H1 (cell line): ENCODE measurements around the gene PURB. TPM values are rescaled to one million over a fixed set of nuclear protein-coding genes. Genes with fewer than 3 reads are reported as not detected.

Experiments
- CTCF ChIA-PET: fragments of 300-600 bp; sonication (Branson Sonifier 250); formaldehyde crosslinking; loops from one replicate; lab custom pipeline; 2021; ENCODE audit not compliant: partially characterized antibody; lab: Charles Lee
- POLR2A ChIA-PET: fragments of 300-600 bp; sonication (Branson Sonifier 250); formaldehyde crosslinking; loops from one replicate; lab custom pipeline; 2021; ENCODE audit warnings: inconsistent platforms; ENCODE audit not compliant: partially characterized antibody; lab: Charles Lee
- DNase-seq, 2 experiments: peaks; one replicate each; pipeline versions ENCODE4 v3.0.0 to v3.0.0-alpha.2; 2010 to 2022; ENCODE audit warnings: low spot score in 2 of 2, low read depth in 1 of 2, mixed read lengths in 1 of 2
- FAIRE-seq: peaks from 2 replicates; lab custom pipeline; 2011; peaks lifted over from hg19 to GRCh38; lab: Jason Lieb, UNC
- H2AFZ ChIP-seq: 2 replicates; pipeline ENCODE4 v1.8.1; 2012; ENCODE audit warnings: low read length, inconsistent platforms
- H2AK5ac ChIP-seq: 2 replicates; pipeline ENCODE4 v1.6.1; 2013; ENCODE audit warnings: low read depth, low read length
- H2BK120ac ChIP-seq: replicated peaks from 2 replicates; pipeline ENCODE3; 2013; ENCODE audit warnings: low read depth, low read length, inconsistent platforms
- H2BK12ac ChIP-seq: 2 replicates; pipeline ENCODE4 v1.6.1; 2013; ENCODE audit warnings: low read depth, low read length
- H2BK15ac ChIP-seq: 2 replicates; pipeline ENCODE4 v1.6.1; 2013; ENCODE audit warnings: low read length
- H2BK20ac ChIP-seq: 2 replicates; pipeline ENCODE4 v1.6.1; 2013; ENCODE audit warnings: low read length
- H2BK5ac ChIP-seq: 2 replicates; pipeline ENCODE4 v1.6.1; 2013; ENCODE audit warnings: low read depth, low read length
- H3K14ac ChIP-seq: 2 replicates; pipeline ENCODE4 v1.6.1; 2013; ENCODE audit warnings: inconsistent platforms; ENCODE audit not compliant: insufficient read length
- H3K18ac ChIP-seq: 2 replicates; pipeline ENCODE4 v1.6.1; 2013; ENCODE audit warnings: low read length; ENCODE audit errors: extremely low read depth
- H3K23ac ChIP-seq: 2 replicates; pipeline ENCODE4 v1.6.1; 2013; ENCODE audit warnings: inconsistent platforms; ENCODE audit not compliant: insufficient read length
- H3K23me2 ChIP-seq: 2 replicates; pipeline ENCODE4 v1.6.1; 2013; ENCODE audit warnings: low read depth, low read length
- H3K27ac ChIP-seq: 2 replicates; pipeline ENCODE4 v1.6.1; 2011; ENCODE audit warnings: low read depth, low read length, inconsistent platforms
- H3K27me3 ChIP-seq, 4 experiments: replicated peaks in 1 of 4; 1 replicate in 1 of 4; 2 replicates in 3 of 4; pipeline versions ENCODE4 v1.6.1 to v1.8.1; 2011 to 2013; ENCODE audit warnings: low read length in 3 of 4, mild to moderate bottlenecking in 3 of 4, inconsistent platforms in 2 of 4, mixed read lengths in 2 of 4, moderate library complexity in 1 of 4; ENCODE audit not compliant: control insufficient read depth in 3 of 4, insufficient read depth in 3 of 4; ENCODE audit errors: extremely low read depth in 1 of 4
- H3K36me3 ChIP-seq, 4 experiments: 2 replicates each; pipeline versions ENCODE4 v1.6.1 to v1.8.1; 2011 to 2013; ENCODE audit warnings: mild to moderate bottlenecking in 4 of 4, low read length in 3 of 4, moderate library complexity in 2 of 4, control low read depth in 1 of 4, inconsistent platforms in 1 of 4; ENCODE audit not compliant: insufficient read depth in 4 of 4, control insufficient read depth in 2 of 4
- H3K4ac ChIP-seq: replicated peaks from 2 replicates; pipeline ENCODE3; 2013; ENCODE audit warnings: low read length, low read depth, mixed read lengths, inconsistent platforms; ENCODE audit not compliant: insufficient read length
- H3K4me1 ChIP-seq, 4 experiments: replicated peaks in 1 of 4; 1 replicate in 1 of 4; 2 replicates in 3 of 4; pipeline versions ENCODE4 v1.6.1 to v1.8.1; 2011 to 2013; ENCODE audit warnings: low read length in 3 of 4, inconsistent platforms in 2 of 4, mixed read lengths in 1 of 4; ENCODE audit not compliant: insufficient read depth in 4 of 4, control insufficient read depth in 3 of 4
- H3K4me2 ChIP-seq, 2 experiments: 2 replicates each; pipeline versions ENCODE4 v1.6.1 to v1.8.1; 2011 to 2013; ENCODE audit warnings: low read depth in 2 of 2, low read length in 2 of 2, control low read depth in 1 of 2, inconsistent platforms in 1 of 2, mild to moderate bottlenecking in 1 of 2; ENCODE audit not compliant: insufficient read depth in 1 of 2
- H3K4me3 ChIP-seq, 4 experiments: fragments of 200-600, 300-600 bp in 1 of 4; sonication (generic), shearing (Covaris generic), sonication (Bioruptor Twin) in 1 of 4; 2 replicates each; pipeline versions ENCODE4 v1.5.1 to v1.8.1; 2011 to 2016; ENCODE audit warnings: low read length in 4 of 4, low read depth in 3 of 4, control low read depth in 2 of 4, inconsistent platforms in 2 of 4, mild to moderate bottlenecking in 2 of 4, mixed read lengths in 1 of 4, moderate library complexity in 1 of 4; ENCODE audit not compliant: insufficient read depth in 2 of 4; ENCODE audit errors: extremely low read depth in 1 of 4
- H3K56ac ChIP-seq: replicated peaks from 2 replicates; pipeline ENCODE3; 2013; ENCODE audit warnings: low read depth, mild to moderate bottlenecking, mixed read lengths, low read length, inconsistent platforms; ENCODE audit not compliant: insufficient read length
- H3K79me1 ChIP-seq: 2 replicates; pipeline ENCODE4 v1.6.1; 2013; ENCODE audit warnings: low read depth, low read length, control low read depth
- H3K79me2 ChIP-seq, 2 experiments: 2 replicates each; pipeline versions ENCODE4 v1.6.1 to v1.8.1; 2012 to 2013; ENCODE audit warnings: low read length in 2 of 2, mild to moderate bottlenecking in 2 of 2, inconsistent platforms in 1 of 2; ENCODE audit not compliant: insufficient read depth in 2 of 2, control insufficient read depth in 1 of 2
- H3K9ac ChIP-seq, 4 experiments: replicated peaks in 1 of 4; 1 replicate in 1 of 4; 2 replicates in 3 of 4; pipeline versions ENCODE4 v1.6.1 to v1.8.1; 2011 to 2013; ENCODE audit warnings: low read depth in 3 of 4, low read length in 3 of 4, control low read depth in 2 of 4, mild to moderate bottlenecking in 2 of 4, moderate library complexity in 2 of 4, inconsistent platforms in 1 of 4; ENCODE audit errors: extremely low read depth in 1 of 4
- H3K9me3 ChIP-seq, 2 experiments: 2 replicates each; pipeline versions ENCODE4 v1.6.1 to v1.8.1; 2012 to 2013; ENCODE audit warnings: mild to moderate bottlenecking in 2 of 2, moderate library complexity in 2 of 2, control low read depth in 1 of 2, inconsistent platforms in 1 of 2, low read depth in 1 of 2, low read length in 1 of 2, mixed read lengths in 1 of 2; ENCODE audit not compliant: insufficient read depth in 2 of 2
- H4K20me1 ChIP-seq, 2 experiments: replicated peaks in 1 of 2; 2 replicates each; pipeline versions ENCODE3 to v1.8.1; 2011 to 2013; ENCODE audit warnings: inconsistent platforms in 2 of 2, low read length in 2 of 2, mild to moderate bottlenecking in 1 of 2; ENCODE audit not compliant: insufficient read depth in 2 of 2, control insufficient read depth in 1 of 2
- H4K5ac ChIP-seq: 2 replicates; pipeline ENCODE4 v1.6.1; 2013; ENCODE audit warnings: low read length, low read depth, mixed read lengths, inconsistent platforms; ENCODE audit not compliant: insufficient read length
- H4K8ac ChIP-seq: 2 replicates; pipeline ENCODE4 v1.8.0; 2013; ENCODE audit warnings: mild to moderate bottlenecking, moderate library complexity, low read length, inconsistent platforms; ENCODE audit not compliant: insufficient read depth; ENCODE audit errors: extremely low read depth
- H4K91ac ChIP-seq: replicated peaks from 2 replicates; pipeline ENCODE3; 2013; ENCODE audit warnings: low read length, mixed read lengths, inconsistent platforms; ENCODE audit not compliant: insufficient read length
- CHD1 ChIP-seq: IDR thresholded peaks from 2 replicates; pipeline ENCODE4 v1.6.1; 2012; ENCODE audit warnings: low read depth, low read length, improper control_type of control experiment
- PHF8 ChIP-seq: fragments of 200-600 bp; sonication (generic); conservative IDR thresholded peaks from 2 replicates; pipeline ENCODE4 v1.7.1; 2012; ENCODE audit warnings: low read depth, mild to moderate bottlenecking, inconsistent platforms, low read length, moderate library complexity
- WGBS, 2 experiments: shearing (Covaris generic) in 1 of 2; methylation state at CpG; one replicate each; pipeline versions ENCODE4 v1.1.6 to v1.1.7; 2013 to 2015; ENCODE audit warnings: low lambda C conversion rate in 2 of 2, mixed read lengths in 2 of 2, inconsistent platforms in 1 of 2, low coverage in 1 of 2, missing lambda C conversion rate in 1 of 2; ENCODE audit not compliant: insufficient replicate concordance in 2 of 2, insufficient coverage in 1 of 2, insufficient read length in 1 of 2; ENCODE audit errors: extremely low coverage in 1 of 2, missing lambda C conversion rate in 1 of 2; 5-methylcytosine and 5-hydroxymethylcytosine counted together
- polyA plus RNA-seq, 7 experiments: library from polyadenylated mRNA; depleted of rRNA in 3 of 7; stranded (reverse) in 5 of 7; unstranded in 2 of 7; fragments of >200 nt in 5 of 7; fragments of 200-250 nt in 2 of 7; gene quantifications; 1 replicate in 5 of 7; 2 replicates in 1 of 7; 4 replicates in 1 of 7; pipeline versions ENCODE4 v1.2.1 to v1.2.3, GENCODE V29; 2011 to 2013; ENCODE audit warnings: missing spikeins in 2 of 7, mixed read lengths in 2 of 7
- total RNA-seq: library from RNA; stranded (reverse); fragmentation: NEBNext Ultra II Directional; extraction: Animal tissue kit (Norgen Biotek cat#: 25700); gene quantifications from 2 replicates; pipeline ENCODE4 v1.2.1, GENCODE V29; 2021
- TF ChIP-seq, protein P1 (sequence below): IDR thresholded peaks from 2 replicates; pipeline ENCODE4 v1.6.1; 2011; ENCODE audit warnings: low read length, improper control_type of control experiment

The PURB gene
- total and polyA plus RNA-seq, 2 of the 8 experiments (the other 6 are each of a cell fraction or from before 2014, with no cell fraction given) = 3.3 to 22.7 TPM

GRCh38 chr7:44889086-44889781, 3.9 kb upstream of the PURB start:
- H2AFZ ChIP-seq = no peak overlapping the region
- no peak overlapping the region for H2AK5ac ChIP-seq
- no peak overlapping the region for H2BK12ac ChIP-seq
- H3K27me3 ChIP-seq = no peaks in the 10 kb centered on the region; a peak in 1 of 7 replicates
- no peak overlapping the region for H3K18ac ChIP-seq
- H4K91ac ChIP-seq = no peak overlapping the region
- H3K23me2 ChIP-seq = peaks cover 5% of the 10 kb centered on the region; the same call in 1 of the 2 replicates
- H3K36me3 ChIP-seq = no peaks in the 10 kb centered on the region
- no peak overlapping the region for H2BK20ac ChIP-seq
- DNase-seq (no peak), FAIRE-seq (no peak)
- no peak overlapping the region for H3K56ac ChIP-seq
- CTCF ChIA-PET = interaction anchor here (0.6 kb wide), 1 partner anchor 155 kb away, joined by 3 read pairs; no protein-coding TSS in a partner anchor
- no peak overlapping the region for H2BK5ac ChIP-seq
- H3K79me2 ChIP-seq = peaks cover 1 to 5% of the 10 kb centered on the region in 2 experiments; a peak in 3 of 4 replicates
- peaks cover 0 to 1% of the 10 kb centered on the region in 2 experiments for H4K20me1 ChIP-seq
- H2BK120ac ChIP-seq = no peak overlapping the region
- H4K8ac ChIP-seq = no peak overlapping the region
- H3K79me1 ChIP-seq = peaks cover 4% of the 10 kb centered on the region; the same call in 1 of the 2 replicates
- H3K23ac ChIP-seq = no peak overlapping the region
- no peak for TF ChIP-seq PHF8
- TF ChIP-seq, protein P1, sequence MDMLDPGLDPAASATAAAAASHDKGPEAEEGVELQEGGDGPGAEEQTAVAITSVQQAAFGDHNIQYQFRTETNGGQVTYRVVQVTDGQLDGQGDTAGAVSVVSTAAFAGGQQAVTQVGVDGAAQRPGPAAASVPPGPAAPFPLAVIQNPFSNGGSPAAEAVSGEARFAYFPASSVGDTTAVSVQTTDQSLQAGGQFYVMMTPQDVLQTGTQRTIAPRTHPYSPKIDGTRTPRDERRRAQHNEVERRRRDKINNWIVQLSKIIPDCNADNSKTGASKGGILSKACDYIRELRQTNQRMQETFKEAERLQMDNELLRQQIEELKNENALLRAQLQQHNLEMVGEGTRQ = no peak
- no peak for TF ChIP-seq CHD1
- no peak overlapping the region for H2BK15ac ChIP-seq
- no peak overlapping the region for H3K4ac ChIP-seq
- no peak overlapping the region for H3K9ac ChIP-seq
- POLR2A ChIA-PET = no interaction called here
- H4K5ac ChIP-seq = no peak overlapping the region
- WGBS, 2 experiments = 88% methylated on average over 5 of the region's 5 CpGs; no CpG with 5 or more reads in 1 of the 2 experiments
- peaks cover 0 to 2% (median under 1%) of the 10 kb centered on the region in 4 experiments; a peak in 1 of 7 replicates for H3K4me1 ChIP-seq
- no peak overlapping the region for H3K4me3 ChIP-seq
- H3K27ac ChIP-seq = no peak overlapping the region
- H3K14ac ChIP-seq = no peak overlapping the region
- no peak overlapping the region for H3K4me2 ChIP-seq
- no peaks in the 10 kb centered on the region for H3K9me3 ChIP-seq
